Measurements from ENCODE around the gene SEMA3A.

DNA sequence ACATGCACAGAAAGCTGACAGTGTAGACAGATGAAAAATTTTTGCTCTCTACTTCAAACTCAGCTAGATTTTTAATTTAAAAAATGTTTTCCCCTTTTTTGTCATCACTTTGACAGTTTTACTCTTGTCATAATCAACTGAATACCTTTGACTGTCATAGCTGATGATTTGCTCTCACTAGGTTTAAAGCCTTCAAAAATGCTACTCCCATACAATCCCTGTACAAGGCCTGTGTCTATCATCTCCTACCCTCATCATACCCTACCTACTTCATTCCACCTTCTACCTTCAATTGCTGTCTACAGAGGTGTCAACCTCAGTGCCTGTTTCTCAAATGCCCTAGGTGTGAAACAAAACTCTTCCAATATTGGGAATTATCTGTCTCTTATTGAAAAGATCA, 230.3 kb downstream of the SEMA3A start:
- TF ChIP-seq SNAI2 (CRISPR knock-in tag; IDR thresholded peaks at IDR 0.05): no peak
- TF ChIP-seq ZFP30 (CRISPR knock-in tag; IDR thresholded peaks at IDR 0.05): no peak
- no peak for TF ChIP-seq ZFP3 (CRISPR knock-in tag; IDR thresholded peaks at IDR 0.05)
- TF ChIP-seq CSDC2 (CRISPR knock-in tag; IDR thresholded peaks at IDR 0.05): no peak
